Parathyroid adenoma (tissue), 2 donors: ENCODE data around the gene S100PBP.

Source experiments
- H2AFZ ChIP-seq: fragments of 300-600 bp; sonication (generic); one replicate; pipeline ENCODE4 v1.7.0; 2017; ENCODE audit warnings: antibody characterized with exemption, mild to moderate bottlenecking
- H3K27ac ChIP-seq: fragments of 300-600 bp; sonication (generic); one replicate; pipeline ENCODE4 v1.7.0; 2017
- H3K27me3 ChIP-seq: fragments of 300-600 bp; sonication (generic); one replicate; pipeline ENCODE4 v1.7.0; 2017; ENCODE audit warnings: low read length; ENCODE audit not compliant: control insufficient read depth, insufficient read depth
- H3K36me3 ChIP-seq: fragments of 300-600 bp; sonication (generic); one replicate; pipeline ENCODE4 v1.7.0; 2017; ENCODE audit warnings: low read length; ENCODE audit not compliant: control insufficient read depth, insufficient read depth
- H3K4me1 ChIP-seq: fragments of 300-600 bp; sonication (generic); one replicate; pipeline ENCODE4 v1.7.0; 2017; ENCODE audit warnings: control low read depth
- H3K4me2 ChIP-seq: fragments of 300-600 bp; sonication (generic); one replicate; pipeline ENCODE4 v1.7.0; 2017; ENCODE audit warnings: low read length
- H3K4me3 ChIP-seq: fragments of 300-600 bp; sonication (generic); one replicate; pipeline ENCODE4 v1.7.0; 2017; ENCODE audit warnings: low read depth, low read length
- H3K79me2 ChIP-seq: fragments of 300-600 bp; sonication (generic); one replicate; pipeline ENCODE4 v1.7.0; 2017; ENCODE audit warnings: control low read depth
- H3K9ac ChIP-seq: fragments of 300-600 bp; sonication (generic); one replicate; pipeline ENCODE4 v1.7.0; 2017; ENCODE audit warnings: mild to moderate bottlenecking
- H3K9me3 ChIP-seq: fragments of 300-600 bp; sonication (generic); one replicate; pipeline ENCODE4 v1.7.0; 2017; ENCODE audit warnings: low read length; ENCODE audit not compliant: control insufficient read depth
- CTCF ChIP-seq: fragments of 300-600 bp; sonication (generic); IDR thresholded peaks from one replicate; pipeline ENCODE4 v1.7.0; 2017; ENCODE audit warnings: antibody characterized with exemption, mild to moderate bottlenecking
- donor health status: primary hyperparathyroidism.

The S100PBP gene

GRCh38 chr1:32889731-32890278 is 72.4 kb downstream of the S100PBP start:
- Histone ChIP-seq H3K27ac (no peak overlapping the region), H3K4me2 (no peak overlapping the region), H3K27me3 (no peaks in the 10 kb centered on the region), H3K9me3 (no peaks in the 10 kb centered on the region), H2AFZ (no peak overlapping the region), H3K9ac (no peak overlapping the region), H3K79me2 (no peaks in the 10 kb centered on the region), H3K36me3 (no peaks in the 10 kb centered on the region), H3K4me3 (no peak overlapping the region), H3K4me1 (no peaks in the 10 kb centered on the region)
- no peak for TF ChIP-seq CTCF

- H3K79me2 ChIP-seq = no peaks in the 10 kb centered on the region
- H3K4me3 ChIP-seq = no peak overlapping the region
- no peaks in the 10 kb centered on the region for H3K36me3 ChIP-seq
- TF ChIP-seq CTCF = no peak
- no peak overlapping the region for H3K27ac ChIP-seq
- no peak overlapping the region for H2AFZ ChIP-seq
- no peak overlapping the region for H3K9ac ChIP-seq
- H3K9me3 ChIP-seq = no peaks in the 10 kb centered on the region
- no peak overlapping the region for H3K4me2 ChIP-seq
- H3K4me1 ChIP-seq = no peaks in the 10 kb centered on the region
- H3K27me3 ChIP-seq = no peaks in the 10 kb centered on the region
Measured at GRCh38 chr1:32890516-32891240, 73.2 kb downstream of the S100PBP start.

DNA sequence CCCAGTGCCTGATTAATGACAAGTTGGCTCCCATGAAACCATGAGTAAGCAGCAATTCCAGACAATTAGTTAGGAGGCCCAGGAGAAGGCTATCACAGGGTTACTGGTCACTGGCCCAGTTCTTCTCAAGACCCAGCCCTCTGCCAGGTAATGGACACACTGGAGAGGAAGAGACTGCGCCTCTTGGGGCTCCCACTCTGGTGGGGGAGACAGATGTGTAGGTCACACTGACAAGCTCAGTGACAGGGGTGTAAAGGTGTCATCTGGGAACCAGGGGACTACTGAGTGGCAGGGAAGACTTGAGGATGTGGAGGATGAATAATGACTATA is 73.8 kb downstream of the S100PBP start:
- no peak for TF ChIP-seq CTCF
- H3K79me2 ChIP-seq = no peaks in the 10 kb centered on the region
- no peaks in the 10 kb centered on the region for H3K27me3 ChIP-seq
- no peaks in the 10 kb centered on the region for H3K9me3 ChIP-seq
- no peak overlapping the region for H3K4me2 ChIP-seq
- no peak overlapping the region for H2AFZ ChIP-seq
- H3K27ac ChIP-seq = no peak overlapping the region
- no peaks in the 10 kb centered on the region for H3K4me1 ChIP-seq
- H3K36me3 ChIP-seq = no peaks in the 10 kb centered on the region
- no peak overlapping the region for H3K9ac ChIP-seq
- no peak overlapping the region for H3K4me3 ChIP-seq

- no peak overlapping the region for H3K27ac ChIP-seq
- no peak overlapping the region for H3K9ac ChIP-seq
- no peaks in the 10 kb centered on the region for H3K4me1 ChIP-seq
- H3K9me3 ChIP-seq = no peaks in the 10 kb centered on the region
- no peak overlapping the region for H3K4me2 ChIP-seq
- no peaks in the 10 kb centered on the region for H3K27me3 ChIP-seq
- no peak overlapping the region for H3K4me3 ChIP-seq
- H2AFZ ChIP-seq = no peak overlapping the region
- H3K79me2 ChIP-seq = no peaks in the 10 kb centered on the region
- TF ChIP-seq CTCF = no peak
- no peaks in the 10 kb centered on the region for H3K36me3 ChIP-seq
Measured at GRCh38 chr1:32891630-32892029, 74.2 kb downstream of the S100PBP start.
